Thoracic aorta (tissue), 2 donors: ENCODE data around the gene SERPINA4. TPM values are rescaled to one million over a fixed set of nuclear protein-coding genes. Genes with fewer than 3 reads are reported as not detected.

Source experiments
- ATAC-seq: fragments of 150-250 bp; one replicate; pipeline ENCODE4 v1.8.0; 2017; ENCODE audit warnings: low read depth; ENCODE audit not compliant: insufficient number of reproducible peaks, low FRiP score
- DNase-seq: peaks from one replicate; pipeline ENCODE4 v3.0.0-alpha.2; 2020; ENCODE audit warnings: low spot score
- H3K27ac ChIP-seq, 2 donors: fragments of 200-600 bp; sonication (generic); 1 replicate in 1 of 2; 2 replicates in 1 of 2; pipeline ENCODE4 v1.5.1; 2016; ENCODE audit warnings: mild to moderate bottlenecking in 2 of 2, moderate library complexity in 2 of 2
- H3K27me3 ChIP-seq: fragments of 200-600 bp; sonication (generic); replicated peaks from 2 replicates; pipeline ENCODE4 v1.6.0; 2016; ENCODE audit warnings: mild to moderate bottlenecking; ENCODE audit not compliant: insufficient read depth
- H3K36me3 ChIP-seq: fragments of 200-600 bp; sonication (generic); one replicate; pipeline ENCODE4 v1.5.1; 2016
- H3K4me1 ChIP-seq, 2 donors: fragments of 200-600 bp; sonication (generic); 1 replicate in 1 of 2; 2 replicates in 1 of 2; pipeline versions ENCODE4 v1.5.1 to v1.6.0; 2016; ENCODE audit warnings: low read depth in 2 of 2, mild to moderate bottlenecking in 1 of 2; ENCODE audit not compliant: control insufficient read depth in 1 of 2
- H3K4me3 ChIP-seq: fragments of 200-600 bp; sonication (generic); 2 replicates; pipeline ENCODE4 v1.5.1; 2016; ENCODE audit warnings: mild to moderate bottlenecking
- H3K9me3 ChIP-seq: fragments of 200-600 bp; sonication (generic); 2 replicates; pipeline ENCODE4 v1.5.1; 2016
- CTCF ChIP-seq: fragments of 200-600 bp; sonication (generic); IDR thresholded peaks from one replicate; pipeline ENCODE4 v1.5.1; 2019; ENCODE audit warnings: antibody characterized with exemption
- total RNA-seq, 2 donors: library from RNA; depleted of rRNA; stranded (reverse); fragments of >200 nt; gene quantifications; one replicate each; pipeline versions ENCODE4 v1.1.0 to v1.2.3, GENCODE V29; 2016

The SERPINA4 gene
- total RNA-seq, 2 donors from 2014 or later: not detected

GRCh38 chr14:94542811-94543440, 18.3 kb upstream of the SERPINA4 start:
- no peak overlapping the region for H3K27ac ChIP-seq
- H3K36me3 ChIP-seq: no peaks in the 10 kb centered on the region
- no peak for TF ChIP-seq CTCF
- H3K4me3 ChIP-seq: no peak overlapping the region
- peaks cover 4% of the 10 kb centered on the region for H3K9me3 ChIP-seq
- ATAC-seq (no peak), DNase-seq (no peak)
- H3K4me1 ChIP-seq: no peaks in the 10 kb centered on the region
- no peaks in the 10 kb centered on the region for H3K27me3 ChIP-seq

- no peak for TF ChIP-seq CTCF
- Histone ChIP-seq H3K27ac (no peak overlapping the region), H3K27me3 (no peaks in the 10 kb centered on the region), H3K36me3 (no peaks in the 10 kb centered on the region), H3K4me3 (no peak overlapping the region), H3K4me1 (no peaks in the 10 kb centered on the region), H3K9me3 (peaks cover 4% of the 10 kb centered on the region)
- ATAC-seq (no peak), DNase-seq (no peak)
Measured at GRCh38 chr14:94543449-94544124, 17.7 kb upstream of the SERPINA4 start.

- Histone ChIP-seq H3K9me3 (peaks cover 4% of the 10 kb centered on the region), H3K4me1 (no peaks in the 10 kb centered on the region), H3K27ac (no peak overlapping the region), H3K36me3 (no peaks in the 10 kb centered on the region), H3K27me3 (no peaks in the 10 kb centered on the region), H3K4me3 (no peak overlapping the region)
- no peak for DNase-seq
- ATAC-seq: no peak
- no peak for TF ChIP-seq CTCF
Measured at GRCh38 chr14:94544726-94545125, 16.5 kb upstream of the SERPINA4 start.

GRCh38 chr14:94545131-94545841, 16.0 kb upstream of the SERPINA4 start:
- ATAC-seq (no peak), DNase-seq (no peak)
- Histone ChIP-seq H3K36me3 (no peaks in the 10 kb centered on the region), H3K27ac (no peak overlapping the region), H3K4me3 (no peak overlapping the region), H3K27me3 (no peaks in the 10 kb centered on the region), H3K9me3 (peaks cover 4% of the 10 kb centered on the region), H3K4me1 (no peaks in the 10 kb centered on the region)
- TF ChIP-seq CTCF: no peak

GRCh38 chr14:94547151-94547680, 14.0 kb upstream of the SERPINA4 start:
- Histone ChIP-seq H3K27me3 (no peaks in the 10 kb centered on the region), H3K27ac (no peak overlapping the region), H3K4me3 (no peak overlapping the region), H3K4me1 (no peaks in the 10 kb centered on the region), H3K9me3 (peaks cover 4% of the 10 kb centered on the region), H3K36me3 (no peaks in the 10 kb centered on the region)
- ATAC-seq (no peak), DNase-seq (no peak)
- no peak for TF ChIP-seq CTCF
